Keratinocyte (primary cell): Measurements from ENCODE around the gene MC5R.

Experiments
- CTCF ChIP-seq, 3 experiments: IDR thresholded peaks in 1 of 3; conservative IDR thresholded peaks in 1 of 3; optimal IDR thresholded peaks in 1 of 3; 2 replicates in 2 of 3; 3 replicates in 1 of 3; pipeline versions ENCODE3 to v1.5.1; 2011; ENCODE audit warnings: low read length in 3 of 3, mild to moderate bottlenecking in 3 of 3, moderate library complexity in 2 of 3, control low read depth in 1 of 3, inconsistent platforms in 1 of 3; ENCODE audit not compliant: insufficient read depth in 2 of 3; ENCODE audit errors: extremely low read depth in 1 of 3
- EZH2 ChIP-seq: IDR thresholded peaks from one replicate; pipeline ENCODE4 v1.6.1; 2012; ENCODE audit warnings: inconsistent platforms, mild to moderate bottlenecking, low read length, moderate library complexity

DNA sequence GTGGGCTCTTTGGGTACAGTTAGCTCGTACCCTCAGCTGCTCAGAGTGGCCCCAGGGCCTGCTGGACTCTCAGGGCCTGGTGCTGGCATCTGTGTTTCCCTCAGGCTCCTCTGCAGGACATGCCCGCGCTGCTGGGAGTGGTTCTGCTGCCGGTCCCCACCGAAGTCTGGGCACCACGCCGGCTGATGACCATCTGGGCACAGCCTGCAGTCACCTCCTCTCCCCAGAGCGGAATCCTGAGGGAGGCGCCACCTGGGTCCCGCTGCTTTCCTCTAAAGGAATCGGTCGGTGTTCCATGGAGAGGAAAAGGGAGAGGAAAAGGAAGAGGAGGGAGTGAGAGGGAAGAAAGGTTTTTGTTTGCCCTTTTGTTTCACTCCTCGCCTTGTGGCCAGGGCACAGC is 47.8 kb downstream of the MC5R start:
- no peak for TF ChIP-seq CTCF (optimal IDR thresholded peaks at IDR 0.05 in 1 of 3, IDR thresholded peaks at IDR 0.05 in 1 of 3, conservative IDR thresholded peaks at IDR 0.05 in 1 of 3; ENCODE audit: extremely low read depth in 1 of 3, insufficient read depth in 2 of 3, low read length in 3 of 3)
- TF ChIP-seq EZH2: no peak
